B cell (primary cell): ENCODE measurements around the gene SCN7A. TPM values are rescaled to one million over a fixed set of nuclear protein-coding genes. Genes with fewer than 3 reads are reported as not detected.

Experiments used
- ATAC-seq: fragments of 200-7000 bp; cut with Tn5 transposase; one replicate; pipeline ENCODE4 v1.10.0; 2021; ENCODE audit warnings: low read depth, mild to moderate bottlenecking, moderate number of reproducible peaks, moderate library complexity
- CTCF ChIA-PET: fragments of 350-600 bp; sonication (Branson Sonifier 250); formaldehyde crosslinking; loops from one replicate; lab custom pipeline; 2021; ENCODE audit warnings: antibody characterized with exemption, inconsistent platforms; lab: Charles Lee
- POLR2A ChIA-PET: fragments of 350-600 bp; sonication (Branson Sonifier 250); formaldehyde crosslinking; loops from one replicate; lab custom pipeline; 2021; ENCODE audit warnings: antibody characterized with exemption; lab: Charles Lee
- DNase-seq: peaks from one replicate; pipeline ENCODE4 v3.0.0; 2013
- H2AFZ ChIP-seq: 2 replicates; pipeline ENCODE4 v1.6.1; 2012; ENCODE audit warnings: mild to moderate bottlenecking, low read depth, low read length; ENCODE audit not compliant: insufficient read depth, poor library complexity, severe bottlenecking
- H3K27ac ChIP-seq, 2 donors: 1 replicate in 1 of 2; 2 replicates in 1 of 2; pipeline ENCODE4 v1.5.1; 2012 to 2013; ENCODE audit warnings: low read length in 2 of 2, mild to moderate bottlenecking in 2 of 2, moderate library complexity in 1 of 2
- H3K27me3 ChIP-seq, 4 experiments: fragments of 200-600 bp in 1 of 4; sonication (generic) in 1 of 4; replicated peaks in 1 of 4; 1 replicate in 2 of 4; 2 replicates in 2 of 4; pipeline versions ENCODE4 v1.6.1 to v1.7.0; 2013 to 2016; ENCODE audit warnings: low read length in 3 of 4, mild to moderate bottlenecking in 2 of 4, mixed read lengths in 1 of 4, moderate library complexity in 1 of 4; ENCODE audit not compliant: insufficient read depth in 4 of 4, control insufficient read depth in 3 of 4; ENCODE audit errors: control extremely low read depth in 1 of 4
- H3K36me3 ChIP-seq, 2 experiments: replicated peaks in 1 of 2; 1 replicate in 1 of 2; 2 replicates in 1 of 2; pipeline versions ENCODE4 v1.6.1 to v1.7.1; 2013; ENCODE audit warnings: low read length in 1 of 2; ENCODE audit not compliant: insufficient read depth in 2 of 2, control insufficient read depth in 1 of 2; ENCODE audit errors: control extremely low read depth in 1 of 2, extremely low read depth in 1 of 2
- H3K4me1 ChIP-seq, 2 donors: fragments of 200-600 bp in 1 of 2; sonication (generic) in 1 of 2; 1 replicate in 1 of 2; 2 replicates in 1 of 2; pipeline versions ENCODE4 v1.5.1 to v1.6.1; 2013 to 2017; ENCODE audit warnings: low read length in 2 of 2; ENCODE audit not compliant: control insufficient read depth in 2 of 2, insufficient read depth in 2 of 2
- H3K4me2 ChIP-seq: replicated peaks from 2 replicates; pipeline ENCODE3; 2012; ENCODE audit warnings: mild to moderate bottlenecking, low read depth, low read length; ENCODE audit not compliant: poor library complexity, severe bottlenecking
- H3K4me3 ChIP-seq, 5 experiments: fragments of 200-600 bp in 1 of 5; sonication (generic) in 1 of 5; 1 replicate in 3 of 5; 2 replicates in 2 of 5; pipeline versions ENCODE4 v1.5.1 to v1.7.0; 2011 to 2016; ENCODE audit warnings: low read length in 4 of 5, mild to moderate bottlenecking in 4 of 5, low read depth in 2 of 5, control low read depth in 1 of 5, moderate library complexity in 1 of 5; ENCODE audit not compliant: insufficient read depth in 1 of 5; ENCODE audit errors: control extremely low read depth in 1 of 5, extremely low read depth in 1 of 5
- H3K79me2 ChIP-seq: fragments of 200-600 bp; sonication (generic); one replicate; pipeline ENCODE4 v1.6.0; 2016; ENCODE audit warnings: low read length; ENCODE audit not compliant: control insufficient read depth, insufficient read depth
- H3K9ac ChIP-seq: fragments of 200-600 bp; sonication (generic); 2 replicates; pipeline ENCODE4 v1.6.1; 2017; ENCODE audit warnings: mild to moderate bottlenecking, low read length, moderate library complexity
- H3K9me3 ChIP-seq, 3 donors: one replicate each; pipeline versions ENCODE4 v1.6.1 to v1.7.1; 2013; ENCODE audit warnings: low read length in 2 of 3; ENCODE audit not compliant: control insufficient read depth in 2 of 3, insufficient read depth in 1 of 3; ENCODE audit errors: control extremely low read depth in 1 of 3
- H4K20me1 ChIP-seq: 2 replicates; pipeline ENCODE4 v1.6.0; 2012; ENCODE audit warnings: mild to moderate bottlenecking, low read length; ENCODE audit not compliant: insufficient read depth, control insufficient read depth, poor library complexity, severe bottlenecking
- H3K27ac Mint-ChIP-seq: one replicate; pipeline ENCODE4 v1.8.0; 2021; ENCODE audit warnings: mixed read lengths
- H3K27me3 Mint-ChIP-seq: one replicate; pipeline ENCODE4 v1.8.0; 2021; ENCODE audit warnings: mixed read lengths
- H3K4me1 Mint-ChIP-seq: one replicate; pipeline ENCODE4 v1.8.0; 2021; ENCODE audit warnings: mixed read lengths
- H3K4me3 Mint-ChIP-seq: one replicate; pipeline ENCODE4 v1.8.0; 2021; ENCODE audit warnings: mixed read lengths
- H3K9me3 Mint-ChIP-seq: one replicate; pipeline ENCODE4 v1.8.0; 2022; ENCODE audit warnings: mixed read lengths; ENCODE audit not compliant: insufficient read depth
- CTCF ChIP-seq: fragments of 200-600 bp; IDR thresholded peaks from one replicate; pipeline ENCODE4 v1.8.0; 2022; ENCODE audit warnings: antibody characterized with exemption, mild to moderate bottlenecking
- EZH2 ChIP-seq: IDR thresholded peaks from 2 replicates; pipeline ENCODE4 v1.6.1; 2012; ENCODE audit warnings: borderline replicate concordance, low read depth, mild to moderate bottlenecking, moderate library complexity, low read length; ENCODE audit not compliant: insufficient read depth, poor library complexity, severe bottlenecking
- WGBS: methylation state at CpG from one replicate; pipeline ENCODE4 v1.1.5; 2013; ENCODE audit warnings: missing lambda C conversion rate; ENCODE audit not compliant: insufficient coverage; 5-methylcytosine and 5-hydroxymethylcytosine counted together
- intact Hi-C: fragments of 100-400 bp; cut with micrococcal nuclease; formaldehyde crosslinking; loops from one replicate; pipeline ENCODE4 v1.10.0; 2022
- polyA plus RNA-seq: library from polyadenylated mRNA; depleted of rRNA; stranded (reverse); fragments of >200 nt; gene quantifications from 2 replicates; pipeline ENCODE4 v1.2.3, GENCODE V29; 2012
- total RNA-seq, 2 donors: library from RNA; stranded (reverse); fragments of 120-200 nt in 1 of 2; gene quantifications; 1 replicate in 1 of 2; 2 replicates in 1 of 2; pipeline versions ENCODE4 v1.2.3 to v1.2.4, GENCODE V29; 2013 to 2022

The SCN7A gene
- total and polyA plus RNA-seq, 2 donors (not counting 1 experiment from before 2014, with no cell fraction given), result not detected

DNA sequence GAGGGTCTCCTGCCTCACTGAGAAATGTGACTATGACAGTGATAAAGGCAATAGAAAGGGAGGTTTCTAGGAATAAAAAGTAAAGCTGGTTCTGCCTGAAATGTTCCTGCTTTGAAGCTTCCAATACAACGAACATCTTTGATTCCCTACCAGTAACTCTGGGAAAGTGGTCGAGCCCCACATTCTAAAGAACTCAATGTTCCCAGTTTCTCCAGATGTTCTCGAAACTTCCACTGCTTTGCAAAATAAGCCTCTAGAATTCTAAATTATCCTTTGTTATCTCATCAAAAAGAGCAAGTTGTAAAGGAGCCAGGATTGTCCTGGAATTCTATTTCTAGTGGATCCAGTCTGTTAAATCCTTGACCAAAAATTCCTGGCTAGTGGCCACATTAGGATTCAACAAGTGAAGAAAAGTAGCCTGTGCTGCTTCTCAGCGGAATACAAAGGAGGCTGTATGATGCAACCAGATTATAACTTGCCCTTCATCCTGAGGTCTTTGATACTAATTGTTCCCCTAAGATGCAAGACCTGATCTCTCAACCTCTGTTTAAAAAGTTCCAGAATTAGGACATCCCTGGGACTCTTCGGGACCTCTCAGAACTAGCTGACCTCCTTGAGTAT, 8.4 kb downstream of the SCN7A start:
- Histone ChIP-seq H3K9ac (no peak overlapping the region), H3K4me3 (no peak overlapping the region), H3K4me1 (no peaks in the 10 kb centered on the region), H3K4me2 (no peak overlapping the region), H2AFZ (no peak overlapping the region), H3K27ac (no peak overlapping the region), H3K9me3 (peaks cover 0 to 1% (median 0%) of the 10 kb centered on the region in 3 donors), H4K20me1 (no peaks in the 10 kb centered on the region), H3K27me3 (no peaks in the 10 kb centered on the region), H3K36me3 (no peaks in the 10 kb centered on the region), H3K79me2 (no peaks in the 10 kb centered on the region)
- H3K27me3 Mint-ChIP-seq, result no peaks in the 10 kb centered on the region
- ATAC-seq (no peak), DNase-seq (no peak)
- CTCF ChIA-PET, result interaction anchor here (1.2 kb wide), 1 partner anchor 11 kb away, joined by 3 read pairs; no protein-coding TSS in a partner anchor
- no peaks in the 10 kb centered on the region for H3K9me3 Mint-ChIP-seq
- 87% methylated on average over 2 of the region's 5 CpGs for WGBS
- intact Hi-C loops, result no loop called here
- H3K4me3 Mint-ChIP-seq, result no peak overlapping the region
- POLR2A ChIA-PET, result no interaction called here
- H3K4me1 Mint-ChIP-seq, result no peaks in the 10 kb centered on the region
- TF ChIP-seq EZH2 (no peak), CTCF (no peak)
- H3K27ac Mint-ChIP-seq, result no peak overlapping the region

GRCh38 chr2:166472332-166472731, 21.7 kb downstream of the SCN7A start:
- WGBS, result no CpG with 5 or more reads among the region's 2 CpGs
- Histone ChIP-seq H3K79me2 (no peaks in the 10 kb centered on the region), H2AFZ (no peak overlapping the region), H3K27ac (no peak overlapping the region), H3K27me3 (no peaks in the 10 kb centered on the region), H4K20me1 (no peaks in the 10 kb centered on the region), H3K36me3 (no peaks in the 10 kb centered on the region), H3K4me2 (no peak overlapping the region), H3K4me3 (no peak overlapping the region), H3K9ac (no peak overlapping the region), H3K9me3 (no peaks in the 10 kb centered on the region), H3K4me1 (no peaks in the 10 kb centered on the region)
- ATAC-seq (no peak), DNase-seq (no peak)
- TF ChIP-seq EZH2, result no peak
- TF ChIP-seq CTCF, result no peak
- Mint-ChIP-seq H3K4me1 (no peaks in the 10 kb centered on the region), H3K9me3 (no peaks in the 10 kb centered on the region), H3K4me3 (no peak overlapping the region), H3K27me3 (no peaks in the 10 kb centered on the region), H3K27ac (no peak overlapping the region)
- CTCF ChIA-PET, result no interaction called here
- POLR2A ChIA-PET, result no interaction called here
- intact Hi-C loops, result no loop called here
